HCT116 (cell line): ENCODE results near the gene LRRC53. TPM values are rescaled to one million over a fixed set of nuclear protein-coding genes. Genes with fewer than 3 reads are reported as not detected.

Source experiments
- ATAC-seq: fragments of 200-7000 bp; cut with Tn5 transposase; 2 replicates; pipeline ENCODE4 v1.9.1; 2020; ENCODE audit warnings: mild to moderate bottlenecking, moderate library complexity
- BruUV-seq: library from RNA; stranded (reverse); fragments of 400-500 nt; replicated peaks from 2 replicates; lab custom pipeline; 2021; lab: Mats Ljungman, UMichigan
- CTCF ChIA-PET: fragments of 300-600 bp; sonication (Branson Sonifier 250); formaldehyde crosslinking; loops from one replicate; lab custom pipeline; 2021; ENCODE audit warnings: antibody characterized with exemption; lab: Charles Lee
- POLR2A ChIA-PET: fragments of 300-600, 350-600 bp; sonication (Branson Sonifier 250); formaldehyde crosslinking; loops from one replicate; lab custom pipeline; 2021; ENCODE audit warnings: antibody characterized with exemption; lab: Charles Lee
- RAD21 ChIA-PET, 2 experiments: fragments of 300-600 bp; sonication (Branson Sonifier 250); formaldehyde crosslinking; loops; one replicate each; lab custom pipeline; 2023; ENCODE audit warnings: low total read pairs in 2 of 2; ENCODE audit not compliant: uncharacterized antibody in 2 of 2, unreplicated experiment in 2 of 2, low non-redundant PET in 1 of 2; lab: Charles Lee
- DNase-seq: peaks from one replicate; pipeline ENCODE4 v3.0.0-alpha.2; 2010; ENCODE audit warnings: low read depth, low spot score
- H2AFZ ChIP-seq: fragments of 200-600 bp; shearing (Covaris generic), sonication (generic); 2 replicates; pipeline ENCODE4 v1.6.1; 2017; ENCODE audit warnings: low read depth, mixed run types, mixed read lengths, antibody characterized with exemption, low read length; ENCODE audit not compliant: poor library complexity, severe bottlenecking
- H3K27ac ChIP-seq: 2 replicates; pipeline ENCODE4 v1.5.1; 2012; ENCODE audit warnings: low read depth, low read length
- H3K27me3 ChIP-seq: fragments of 200-600 bp; sonication (generic); 2 replicates; pipeline ENCODE4 v1.6.1; 2016; ENCODE audit warnings: mixed run types, low read length, mixed read lengths; ENCODE audit not compliant: insufficient read depth
- H3K36me3 ChIP-seq, 2 experiments: fragments of 200-500 bp in 1 of 2; fragments of 200-600 bp in 1 of 2; sonication (Bioruptor generic) in 1 of 2; sonication (generic) in 1 of 2; 2 replicates each; pipeline versions ENCODE4 v1.5.1 to v1.6.1; 2014 to 2016; ENCODE audit warnings: low read length in 2 of 2, inconsistent platforms in 1 of 2, mixed read lengths in 1 of 2, mixed run types in 1 of 2; ENCODE audit not compliant: insufficient read depth in 2 of 2, control insufficient read depth in 1 of 2
- H3K4me1 ChIP-seq, 2 experiments: fragments of 200-600 bp in 1 of 2; sonication (generic) in 1 of 2; 2 replicates each; pipeline versions ENCODE4 v1.5.1 to v1.6.1; 2012 to 2017; ENCODE audit warnings: low read length in 2 of 2, inconsistent platforms in 1 of 2, mild to moderate bottlenecking in 1 of 2, mixed read lengths in 1 of 2, mixed run types in 1 of 2, moderate library complexity in 1 of 2; ENCODE audit not compliant: insufficient read depth in 2 of 2, control insufficient read depth in 1 of 2
- H3K4me2 ChIP-seq: fragments of 200-600 bp; sonication (generic); 2 replicates; pipeline ENCODE4 v1.6.1; 2017; ENCODE audit warnings: mixed run types, low read length, mixed read lengths
- H3K4me3 ChIP-seq, 2 experiments: fragments of 200-600 bp in 1 of 2; sonication (generic) in 1 of 2; replicated peaks in 1 of 2; 2 replicates each; pipeline ENCODE4 v1.5.1; 2011 to 2016; ENCODE audit warnings: low read length in 2 of 2, control low read depth in 1 of 2, low read depth in 1 of 2, mild to moderate bottlenecking in 1 of 2, mixed read lengths in 1 of 2, mixed run types in 1 of 2
- H3K79me2 ChIP-seq: fragments of 200-600 bp; sonication (generic); 2 replicates; pipeline ENCODE4 v1.6.1; 2017; ENCODE audit warnings: mild to moderate bottlenecking, mixed run types, low read length, moderate library complexity, mixed read lengths; ENCODE audit not compliant: insufficient read depth
- H3K9ac ChIP-seq: fragments of 200-600 bp; sonication (generic); 2 replicates; pipeline ENCODE4 v1.6.1; 2016; ENCODE audit warnings: low read length, mixed read lengths
- H3K9me2 ChIP-seq: fragments of 200-600 bp; sonication (generic), shearing (Covaris generic); 2 replicates; pipeline ENCODE4 v1.6.1; 2017; ENCODE audit warnings: mixed run types, mild to moderate bottlenecking, moderate library complexity; ENCODE audit not compliant: insufficient read depth
- H3K9me3 ChIP-seq, 2 experiments: fragments of 200-500 bp in 1 of 2; fragments of 200-600 bp in 1 of 2; sonication (Bioruptor generic) in 1 of 2; sonication (generic) in 1 of 2; 2 replicates each; pipeline ENCODE4 v1.6.1; 2014 to 2017; ENCODE audit warnings: low read length in 2 of 2, mixed read lengths in 2 of 2, inconsistent platforms in 1 of 2, low read depth in 1 of 2, mild to moderate bottlenecking in 1 of 2, mixed run types in 1 of 2, moderate library complexity in 1 of 2; ENCODE audit not compliant: control insufficient read depth in 1 of 2, insufficient read depth in 1 of 2
- H4K20me1 ChIP-seq: fragments of 200-600 bp; sonication (generic), shearing (Covaris generic); 2 replicates; pipeline ENCODE4 v1.6.1; 2017; ENCODE audit warnings: mixed run types, mild to moderate bottlenecking, moderate library complexity; ENCODE audit not compliant: insufficient read depth
- CBX3 ChIP-seq: IDR thresholded peaks from 2 replicates; pipeline ENCODE4 v1.6.1; 2012; ENCODE audit warnings: low read depth
- CEBPB ChIP-seq: IDR thresholded peaks from 2 replicates; pipeline ENCODE4 v1.6.1; 2012; ENCODE audit warnings: low read depth
- CTCF ChIP-seq, 3 experiments: fragments of 200-600 bp in 1 of 3; sonication (generic) in 1 of 3; IDR thresholded peaks in 2 of 3; conservative IDR thresholded peaks in 1 of 3; 2 replicates each; pipeline ENCODE4 v1.5.1; 2012 to 2017; ENCODE audit warnings: low read depth in 2 of 3, low read length in 2 of 3, antibody characterized with exemption in 1 of 3, borderline replicate concordance in 1 of 3, control low read depth in 1 of 3, mild to moderate bottlenecking in 1 of 3, mixed read lengths in 1 of 3, mixed run types in 1 of 3, moderate library complexity in 1 of 3; ENCODE audit not compliant: insufficient read depth in 1 of 3
- EGR1 ChIP-seq: IDR thresholded peaks from 2 replicates; pipeline ENCODE4 v1.6.1; 2012; ENCODE audit warnings: low read depth
- EZH2 ChIP-seq: fragments of 200-600 bp; sonication (generic); IDR thresholded peaks from 2 replicates; pipeline ENCODE4 v1.6.1; 2017; ENCODE audit warnings: antibody characterized with exemption, mixed run types
- EZH2phosphoT487 ChIP-seq: fragments of 200-600 bp; IDR thresholded peaks from 2 replicates; pipeline ENCODE4 v1.6.1; 2018; ENCODE audit warnings: antibody characterized with exemption, borderline replicate concordance
- FOSL1 ChIP-seq: IDR thresholded peaks from 2 replicates; pipeline ENCODE4 v1.6.1; 2012; ENCODE audit warnings: low read depth
- JUND ChIP-seq: IDR thresholded peaks from 2 replicates; pipeline ENCODE4 v1.6.1; 2012
- POLR2A ChIP-seq: IDR thresholded peaks from 2 replicates; pipeline ENCODE4 v1.7.0; 2011; ENCODE audit warnings: borderline replicate concordance; ENCODE audit not compliant: insufficient read depth, insufficient read length; ENCODE audit errors: extremely low read depth
- RAD21 ChIP-seq: IDR thresholded peaks from 2 replicates; pipeline ENCODE4 v1.6.1; 2012; ENCODE audit warnings: low read depth, mild to moderate bottlenecking
- SRF ChIP-seq: IDR thresholded peaks from 2 replicates; pipeline ENCODE4 v1.6.1; 2012; ENCODE audit warnings: low read depth
- TCF7L2 ChIP-seq: IDR thresholded peaks from 2 replicates; pipeline ENCODE4 v1.7.0; 2011; ENCODE audit warnings: borderline replicate concordance, inconsistent platforms; ENCODE audit not compliant: insufficient read depth, insufficient read length; ENCODE audit errors: extremely low read depth
- YY1 ChIP-seq: IDR thresholded peaks from 2 replicates; pipeline ENCODE4 v1.6.1; 2011; ENCODE audit warnings: low read length, low read depth, moderate library complexity, mild to moderate bottlenecking; ENCODE audit not compliant: insufficient replicate concordance; ENCODE audit errors: extremely low read depth
- ZFX ChIP-seq: fragments of 450-650 bp; IDR thresholded peaks from 2 replicates; pipeline ENCODE4 v1.6.1; 2017
- intact Hi-C: fragments of 100-400 bp; cut with micrococcal nuclease; formaldehyde crosslinking; loops from 2 replicates; pipeline ENCODE4 v1.10.0; 2022
- total RNA-seq: library from RNA; stranded (reverse); gene quantifications from one replicate; pipeline ENCODE4 v1.2.1, GENCODE V29; 2021; ENCODE audit not compliant: unreplicated experiment
- TF ChIP-seq, protein P1 (sequence below): IDR thresholded peaks from 2 replicates; pipeline ENCODE4 v1.6.1; 2012
- TF ChIP-seq, protein P2 (sequence below): IDR thresholded peaks from 2 replicates; pipeline ENCODE4 v1.6.1; 2012

LRRC53 gene
- total RNA-seq, 1 experiment from 2014 or later, result not detected

DNA sequence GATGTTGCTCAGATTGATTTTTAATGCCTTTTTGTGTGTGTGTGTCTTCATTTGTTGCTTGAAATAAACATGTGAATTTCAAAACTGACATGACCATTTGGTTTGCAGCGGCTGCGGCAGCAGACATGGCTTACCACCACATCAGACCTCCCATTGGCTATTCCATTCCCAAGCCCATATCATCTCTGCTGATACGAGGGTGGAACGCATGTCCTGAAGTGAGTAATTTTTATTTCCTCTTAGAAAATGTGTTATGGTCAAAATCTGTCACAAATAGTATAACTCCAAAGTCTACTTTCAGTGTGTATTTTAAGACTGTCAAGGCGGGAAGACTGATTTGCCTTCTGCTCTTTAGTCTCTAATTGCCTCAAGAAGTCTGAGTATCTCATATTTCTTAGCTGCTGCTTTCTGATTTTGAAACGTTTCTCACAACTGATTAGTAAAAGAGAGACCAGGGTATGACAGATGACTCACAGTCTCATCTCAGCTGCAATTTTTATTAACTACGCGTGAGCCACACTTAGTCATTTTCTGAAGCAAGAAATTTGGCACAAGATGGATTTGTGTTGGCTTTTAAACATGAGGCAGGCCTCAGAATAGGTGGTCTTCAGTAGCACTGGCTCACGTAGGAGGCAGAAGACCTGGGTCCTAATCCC is 49.0 kb downstream of the LRRC53 start:
- RAD21 ChIA-PET, result no interaction called here
- no peak overlapping the region for H2AFZ ChIP-seq
- H3K4me1 ChIP-seq, result no peaks in the 10 kb centered on the region
- POLR2A ChIA-PET, result no interaction called here
- no peaks in the 10 kb centered on the region for H3K9me2 ChIP-seq
- intact Hi-C loops, result loop anchor here (10.0 kb wide), 1 partner anchor 619 kb away; no protein-coding TSS in a partner anchor
- H3K79me2 ChIP-seq, result no peaks in the 10 kb centered on the region
- no TSS peak for BruUV-seq
- TF ChIP-seq RAD21 (no peak), EZH2 (no peak)
- H3K4me3 ChIP-seq, result no peak overlapping the region
- no peaks in the 10 kb centered on the region; the same call in 1 of the 2 replicates for H3K27me3 ChIP-seq
- no peak overlapping the region for H3K4me2 ChIP-seq
- no peak overlapping the region for H3K9ac ChIP-seq
- ATAC-seq, result no peak
- H3K9me3 ChIP-seq, result no peaks in the 10 kb centered on the region
- no peak overlapping the region for H3K27ac ChIP-seq
- no peaks in the 10 kb centered on the region for H4K20me1 ChIP-seq
- H3K36me3 ChIP-seq, result no peaks in the 10 kb centered on the region
- CTCF ChIA-PET, result no interaction called here
- no peak for DNase-seq

DNA sequence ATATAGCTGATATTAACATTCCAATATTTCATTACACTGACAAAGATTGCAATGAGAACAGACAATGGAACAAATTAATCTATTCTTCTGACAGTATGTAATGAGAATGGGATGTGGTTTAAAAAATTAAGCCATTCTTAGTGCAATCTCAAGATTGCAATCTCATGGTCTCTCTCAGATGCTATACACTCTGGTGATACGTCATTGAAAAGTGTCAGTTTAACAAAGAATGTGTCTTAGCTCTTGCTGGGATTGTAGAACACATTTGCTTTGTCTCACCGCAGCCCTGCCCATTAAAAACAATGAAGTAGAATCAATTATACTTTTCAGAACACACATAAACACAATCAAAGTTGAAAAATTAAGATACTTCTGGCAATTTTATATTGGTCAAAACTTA is 55.2 kb downstream of the LRRC53 start:
- DNase-seq (no peak), ATAC-seq (no peak)
- H3K9ac ChIP-seq, result no peak overlapping the region
- no TSS peak for BruUV-seq
- POLR2A ChIA-PET, result no interaction called here
- H2AFZ ChIP-seq, result no peak overlapping the region
- H3K9me3 ChIP-seq, result no peaks in the 10 kb centered on the region
- H3K27me3 ChIP-seq, result 0 out of 2 replicates have a peak, but pooled peaks cover 3% of the 10 kb centered on the region
- TF ChIP-seq POLR2A (no peak), CEBPB (no peak), YY1 (no peak), SRF (no peak), EZH2 (no peak), EZH2phosphoT487 (no peak), RAD21 (no peak), EGR1 (no peak), ZFX (no peak), TCF7L2 (no peak), FOSL1 (no peak), CTCF (IDR thresholded peaks at IDR 0.05 in 2 of 3, conservative IDR thresholded peaks at IDR 0.05 in 1 of 3; ENCODE audit: borderline replicate concordance in 1 of 3, insufficient read depth in 1 of 3, low read depth in 2 of 3, low read length in 2 of 3) (no peak), CBX3 (no peak), JUND (no peak)
- TF ChIP-seq, protein P1, sequence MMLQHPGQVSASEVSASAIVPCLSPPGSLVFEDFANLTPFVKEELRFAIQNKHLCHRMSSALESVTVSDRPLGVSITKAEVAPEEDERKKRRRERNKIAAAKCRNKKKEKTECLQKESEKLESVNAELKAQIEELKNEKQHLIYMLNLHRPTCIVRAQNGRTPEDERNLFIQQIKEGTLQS, result no peak
- TF ChIP-seq, protein P2, sequence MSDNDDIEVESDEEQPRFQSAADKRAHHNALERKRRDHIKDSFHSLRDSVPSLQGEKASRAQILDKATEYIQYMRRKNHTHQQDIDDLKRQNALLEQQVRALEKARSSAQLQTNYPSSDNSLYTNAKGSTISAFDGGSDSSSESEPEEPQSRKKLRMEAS, result no peak
- H3K79me2 ChIP-seq, result no peaks in the 10 kb centered on the region
- H3K4me3 ChIP-seq, result no peak overlapping the region
- H3K4me2 ChIP-seq, result no peak overlapping the region
- H3K27ac ChIP-seq, result no peak overlapping the region
- no peaks in the 10 kb centered on the region for H3K4me1 ChIP-seq
- intact Hi-C loops, result no loop called here
- H3K36me3 ChIP-seq, result no peaks in the 10 kb centered on the region
- H3K9me2 ChIP-seq, result no peaks in the 10 kb centered on the region
- no peaks in the 10 kb centered on the region for H4K20me1 ChIP-seq
- RAD21 ChIA-PET, result no interaction called here
- CTCF ChIA-PET, result no interaction called here
